ENCODE measurements around the gene FRG2C.
"Not testable (repeated sequence)": the region's sequence is repeated elsewhere in the genome, so short reads cannot be mapped to it uniquely, and the experiment has no call there.

FRG2C gene

GRCh38 chr3:75669348-75670297, 5.5 kb downstream of the FRG2C start:
- DNase-seq: not testable (repeated sequence)

GRCh38 chr3:75670298-75671286, 6.5 kb downstream of the FRG2C start:
- not testable (repeated sequence) for DNase-seq

GRCh38 chr3:75671287-75672139, 7.4 kb downstream of the FRG2C start:
- DNase-seq: not testable (repeated sequence)

- not testable (repeated sequence) for DNase-seq
These were observed 8.1 kb downstream of the FRG2C start for GRCh38 chr3:75672140-75672775.

- not testable (repeated sequence) for DNase-seq
These were observed 19.8 kb downstream of the FRG2C start for GRCh38 chr3:75683965-75684364.

- DNase-seq: no peak
These were observed 23.2 kb downstream of the FRG2C start for GRCh38 chr3:75687323-75687722.

GRCh38 chr3:75692061-75692460, 27.9 kb downstream of the FRG2C start:
- no peak for DNase-seq
